Sciatic nerve (tissue), 2 donors: Measurements from ENCODE around the gene PTPRD. TPM values are rescaled to one million over a fixed set of nuclear protein-coding genes. Genes with fewer than 3 reads are reported as not detected.
A peak's percentile ranks its signal among the peaks of the same experiment; 100 is the strongest.
"Not testable (repeated sequence)": the region's sequence is repeated elsewhere in the genome, so short reads cannot be mapped to it uniquely, and the experiment has no call there.

ENCODE experiments used
- ATAC-seq: fragments of 200-7000 bp; cut with Tn5 transposase; one replicate; pipeline ENCODE4 v1.9.1; 2020; ENCODE audit warnings: mild to moderate bottlenecking, moderate library complexity
- DNase-seq: peaks from one replicate; pipeline ENCODE4 v3.0.0-alpha.2; 2020; ENCODE audit warnings: low spot score
- intact Hi-C: fragments of 100-400 bp; cut with DNase I; formaldehyde crosslinking; loops from one replicate; pipeline ENCODE4 v1.14.2; 2022
- total RNA-seq: library from RNA; stranded (reverse); fragmentation: NEBNext Ultra II Directional; extraction: Animal tissue kit (Norgen Biotek cat#: 25700); gene quantifications from one replicate; pipeline ENCODE4 v1.2.1, GENCODE V29; 2021
- donor health status: DM: no; HTN: no; CAD: no.
- donor health status: DM: no; HTN: no; CAD: no.

The PTPRD gene
- total RNA-seq, 1 donor from 2014 or later, result 4.7 TPM

DNA sequence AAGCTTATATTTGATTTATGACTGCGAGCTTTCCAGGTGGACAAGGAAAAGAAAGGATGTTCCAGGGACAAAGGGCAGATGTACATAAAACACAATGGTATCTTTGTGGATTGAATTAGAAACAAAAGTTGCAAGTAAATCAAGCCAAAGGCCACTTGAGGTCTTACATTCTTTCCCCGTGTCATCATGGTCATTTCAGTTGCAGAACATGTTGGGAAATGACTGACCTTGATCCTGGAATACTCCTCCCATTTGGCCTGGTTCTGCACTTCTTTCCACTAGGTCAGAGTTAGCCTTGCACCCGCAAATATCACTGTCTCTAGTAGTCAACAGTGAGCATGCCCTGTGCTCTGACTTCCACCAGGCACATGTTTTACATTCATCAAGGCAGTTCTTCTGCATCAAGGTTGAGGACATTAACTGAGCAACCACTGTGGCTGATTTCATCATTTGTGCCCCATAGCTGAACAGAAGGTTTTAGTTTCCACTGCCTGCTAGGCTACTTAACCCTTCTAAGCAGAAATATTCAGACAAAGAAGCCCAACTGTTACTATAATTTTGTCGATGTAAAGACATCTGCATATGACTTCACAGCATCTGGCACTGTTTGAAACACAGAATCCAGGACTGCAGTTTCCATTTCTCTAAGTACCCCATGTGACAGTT is 1651.5 kb downstream of the PTPRD start:
- intact Hi-C loops, result no loop called here
- DNase-seq (no peak), ATAC-seq (peak; percentile 95)

GRCh38 chr9:8960254-8960653 is 1652.5 kb downstream of the PTPRD start:
- intact Hi-C loops, result no loop called here
- no peak for ATAC-seq
- DNase-seq, result no peak

DNA sequence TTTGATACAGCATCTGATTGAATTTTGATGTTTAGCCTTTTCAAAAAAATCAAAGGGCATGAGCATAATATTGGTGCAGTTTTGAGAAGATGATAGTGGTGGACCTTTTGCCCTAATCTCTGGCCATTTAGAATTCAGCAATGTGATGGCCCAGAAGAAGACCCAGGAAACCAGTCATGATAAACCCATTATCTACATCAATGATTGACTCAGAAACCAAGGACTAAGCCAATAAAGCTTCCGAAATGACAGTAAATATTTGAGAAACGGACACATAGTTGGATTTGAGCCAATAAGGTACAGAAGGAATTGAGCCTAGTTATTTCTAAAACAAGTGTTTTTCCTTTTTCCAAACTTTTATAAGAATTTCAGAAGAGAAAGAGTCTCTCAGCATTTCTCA is 1654.4 kb downstream of the PTPRD start:
- no peak for ATAC-seq
- intact Hi-C loops, result no loop called here
- no peak for DNase-seq

- intact Hi-C loops, result no loop called here
- no peak for DNase-seq
- ATAC-seq, result no peak
These were observed 1657.5 kb downstream of the PTPRD start for GRCh38 chr9:8955315-8955714.

DNA sequence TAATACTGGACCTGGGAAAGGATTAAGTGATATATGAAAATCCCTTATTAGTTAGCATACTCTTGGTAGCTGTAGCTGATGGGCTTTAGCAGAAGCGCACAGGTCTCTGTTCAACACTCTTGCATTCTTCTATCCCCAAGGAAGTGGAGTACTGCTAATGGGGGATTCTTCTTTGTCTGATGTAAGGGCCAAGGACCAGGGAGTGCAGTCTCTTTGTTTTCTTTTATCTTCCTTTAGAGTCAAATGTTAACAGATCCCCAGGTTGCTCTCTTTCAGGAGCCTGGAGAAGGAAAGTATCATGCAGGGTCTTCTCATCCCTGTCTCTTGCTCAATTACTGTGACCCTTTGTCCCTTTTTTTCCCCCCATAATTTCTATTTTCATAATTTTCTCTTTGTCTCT is 1666.3 kb downstream of the PTPRD start:
- intact Hi-C loops, result no loop called here
- no peak for ATAC-seq
- DNase-seq, result no peak

DNA sequence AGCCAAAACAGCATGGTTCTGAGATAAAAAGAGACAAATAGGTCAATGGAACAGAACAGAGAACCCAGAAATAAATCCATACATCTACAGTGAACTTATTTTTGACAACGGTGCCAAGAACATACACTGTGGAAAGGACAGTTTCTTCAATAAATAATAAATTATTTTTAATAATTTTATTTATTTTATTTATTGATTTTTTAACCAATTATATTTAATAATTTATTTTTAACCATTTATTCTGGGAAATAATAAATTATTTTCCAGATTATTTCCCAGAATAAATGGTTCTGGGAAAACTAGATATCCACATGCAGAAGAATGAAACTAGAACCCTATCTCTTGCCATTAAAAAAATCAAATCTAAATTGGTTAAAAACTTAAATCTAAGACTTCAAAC is 1669.4 kb downstream of the PTPRD start:
- DNase-seq (no peak), ATAC-seq (no peak)
- intact Hi-C loops, result no loop called here

DNA sequence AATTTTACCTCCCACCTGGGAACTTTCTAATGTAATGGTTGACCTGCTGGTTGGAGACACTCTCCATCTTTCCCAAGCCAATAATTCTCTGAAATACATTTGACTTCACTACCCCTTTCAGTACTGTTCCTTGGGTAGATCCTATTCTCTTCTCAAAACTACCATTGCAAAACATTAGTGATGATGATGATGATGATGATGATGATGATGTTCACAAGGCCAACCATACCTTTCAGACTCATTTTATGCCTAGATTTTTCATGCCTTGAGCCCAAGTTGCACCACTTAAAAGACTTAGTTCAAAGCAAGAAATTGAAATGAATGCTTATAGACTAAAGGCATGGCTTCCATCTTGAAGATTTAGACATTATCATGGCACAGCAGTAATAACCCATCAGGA is 1672.2 kb downstream of the PTPRD start:
- intact Hi-C loops, result no loop called here
- no peak for DNase-seq
- ATAC-seq, result no peak

DNA sequence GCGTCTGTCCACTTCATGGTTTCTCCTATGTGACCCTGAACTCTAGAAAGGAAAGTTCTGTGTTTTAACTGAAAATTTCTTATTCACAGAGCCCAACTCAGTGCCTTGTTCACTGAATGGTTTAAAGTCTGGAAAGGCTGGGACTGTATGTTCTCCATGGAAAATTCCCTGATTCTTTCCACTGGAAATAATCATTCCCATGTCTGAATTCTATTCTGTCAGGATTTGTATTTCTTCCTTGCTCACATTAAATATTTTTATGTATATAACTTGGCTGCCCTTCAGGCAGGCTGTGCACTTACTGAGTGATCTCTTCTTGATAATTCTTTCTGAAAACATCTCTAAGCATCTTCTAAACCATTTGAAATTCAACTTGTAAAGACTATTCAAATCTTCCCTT is 1686.3 kb downstream of the PTPRD start:
- ATAC-seq (no peak), DNase-seq (no peak)
- intact Hi-C loops, result no loop called here

DNA sequence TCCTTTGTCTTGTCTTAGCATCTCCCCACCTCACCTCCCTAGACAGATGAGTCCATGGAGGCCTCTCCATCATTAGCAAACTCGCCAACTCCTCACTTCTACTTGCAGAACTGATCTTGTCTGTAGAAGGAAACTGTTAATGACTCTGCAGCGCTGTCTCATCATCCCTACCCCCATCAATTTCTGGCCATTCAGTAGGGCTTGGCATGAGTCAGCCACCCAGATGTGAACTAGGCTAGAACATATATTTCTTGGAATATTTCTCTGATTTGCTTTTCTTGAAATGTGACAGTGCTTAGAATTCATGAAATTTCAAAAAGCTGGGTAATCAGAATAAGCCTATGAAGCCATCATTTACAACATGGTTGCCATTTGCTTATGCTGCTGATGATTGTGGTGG is 1688.2 kb downstream of the PTPRD start:
- intact Hi-C loops, result no loop called here
- DNase-seq (no peak), ATAC-seq (no peak)

DNA sequence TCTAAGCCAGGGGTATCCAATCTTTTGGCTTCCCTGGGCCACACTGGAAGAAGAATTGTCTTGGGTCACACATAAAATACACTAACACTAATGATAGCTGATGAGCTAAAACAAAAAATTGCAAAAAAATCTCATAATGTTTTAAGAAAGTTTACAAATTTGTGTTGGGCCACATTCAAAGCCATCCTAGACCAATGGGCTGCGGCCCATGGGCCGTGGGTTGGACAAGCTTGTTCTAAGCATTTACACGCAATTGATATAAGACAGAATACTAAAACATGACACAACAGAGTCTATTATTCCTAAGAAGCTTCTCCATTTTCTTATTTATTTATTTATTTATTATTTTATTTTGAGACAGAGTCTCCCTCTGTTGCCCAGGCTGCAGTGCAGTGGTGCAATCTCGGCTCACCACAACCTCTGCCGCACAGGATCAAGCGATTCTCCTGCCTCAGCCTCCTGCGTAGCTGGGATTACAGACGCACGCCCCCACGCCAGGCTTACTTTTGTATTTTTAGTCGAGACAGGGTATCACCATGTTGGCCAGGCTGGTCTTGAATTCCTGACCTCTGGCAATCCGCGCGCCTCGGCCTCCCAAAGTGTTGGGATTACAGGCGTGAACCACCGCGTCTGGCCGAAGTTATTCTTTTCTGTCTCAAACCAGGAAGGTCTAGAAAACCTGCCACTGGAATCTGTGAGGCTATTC is 1692.2 kb downstream of the PTPRD start:
- ATAC-seq, intact Hi-C loops, DNase-seq: not testable (repeated sequence)

DNA sequence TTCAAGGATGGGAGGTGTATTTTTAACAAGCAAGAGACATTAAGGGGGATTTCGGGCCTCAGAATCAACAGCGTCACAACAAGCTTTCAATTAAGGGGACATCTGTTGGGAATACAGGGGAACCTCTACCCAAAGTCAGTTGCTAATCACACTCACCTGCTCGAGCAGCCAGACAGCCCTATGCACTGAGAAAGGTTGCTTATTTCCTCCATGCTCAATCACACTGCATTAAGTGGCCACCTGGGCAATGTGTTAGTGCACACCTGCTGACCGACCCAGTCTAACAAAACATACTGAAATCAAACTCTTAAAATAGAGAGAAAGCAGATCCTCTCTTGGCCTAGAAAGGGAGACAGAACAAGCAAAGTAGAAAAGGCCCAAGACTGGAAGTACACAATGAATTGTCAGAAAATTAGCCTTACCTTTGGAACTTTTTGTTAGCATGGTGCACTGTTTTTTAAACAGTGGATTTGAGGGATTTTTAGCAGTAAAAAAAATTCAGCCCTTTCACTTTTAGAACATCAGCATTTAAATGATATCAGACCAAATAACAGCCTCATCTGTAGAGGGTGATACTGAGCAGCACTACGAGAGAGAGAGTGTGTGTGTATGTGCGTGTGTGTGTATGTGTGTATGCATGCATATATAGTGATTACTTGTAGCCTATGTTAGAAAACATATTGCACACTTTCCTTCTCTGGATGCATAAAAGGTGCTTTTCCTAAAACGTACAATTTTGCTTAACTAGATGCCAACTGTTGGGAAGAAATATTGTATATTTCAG is 1694.7 kb downstream of the PTPRD start:
- no peak for DNase-seq
- ATAC-seq, result no peak

DNA sequence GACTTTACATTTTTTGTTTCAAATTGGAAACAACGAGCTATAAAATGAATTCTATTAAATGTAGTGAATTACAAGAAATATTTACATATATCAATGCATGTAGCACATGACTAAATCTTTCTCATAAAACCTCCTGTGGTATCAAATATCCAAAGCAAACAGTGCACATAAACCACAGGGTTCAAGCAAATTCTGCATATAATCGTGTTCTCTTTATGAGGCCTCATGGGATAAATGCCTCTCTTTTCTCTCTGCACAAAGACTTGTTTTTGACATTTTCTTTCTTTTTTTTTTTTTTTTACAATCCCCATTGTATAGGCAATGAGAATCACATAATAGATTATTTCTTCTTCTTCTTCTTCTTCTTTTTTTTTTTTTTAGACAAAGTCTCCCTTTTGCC is 1696.0 kb downstream of the PTPRD start:
- intact Hi-C loops, result no loop called here
- ATAC-seq, result no peak
- no peak for DNase-seq

More for the DNA sequence above, 1694.7 kb downstream of the PTPRD start:
- intact Hi-C loops, result no loop called here

- intact Hi-C loops, result no loop called here
- DNase-seq, result no peak
- ATAC-seq, result no peak
These were observed 1704.9 kb downstream of the PTPRD start for GRCh38 chr9:8907868-8908267.

DNA sequence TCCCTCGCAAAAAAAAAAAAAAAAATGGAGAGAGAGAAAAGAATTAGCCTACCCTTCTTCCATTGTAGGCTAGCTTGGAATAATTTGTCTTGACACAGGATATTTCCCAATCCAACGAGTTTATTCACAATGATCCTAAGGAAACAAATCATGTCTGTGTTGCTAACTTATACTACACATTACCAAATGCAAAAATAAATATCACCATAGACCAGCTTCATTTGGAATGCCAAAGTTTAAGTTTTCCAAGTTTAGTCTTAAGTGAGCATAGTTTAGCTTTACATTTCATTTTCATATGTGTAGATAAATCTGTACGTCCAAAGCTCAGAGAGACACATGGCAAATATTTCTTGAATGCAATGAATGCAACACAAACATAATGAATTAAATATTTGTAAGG is 1707.1 kb downstream of the PTPRD start:
- ATAC-seq, result no peak
- intact Hi-C loops, result no loop called here
- DNase-seq, result no peak

DNA sequence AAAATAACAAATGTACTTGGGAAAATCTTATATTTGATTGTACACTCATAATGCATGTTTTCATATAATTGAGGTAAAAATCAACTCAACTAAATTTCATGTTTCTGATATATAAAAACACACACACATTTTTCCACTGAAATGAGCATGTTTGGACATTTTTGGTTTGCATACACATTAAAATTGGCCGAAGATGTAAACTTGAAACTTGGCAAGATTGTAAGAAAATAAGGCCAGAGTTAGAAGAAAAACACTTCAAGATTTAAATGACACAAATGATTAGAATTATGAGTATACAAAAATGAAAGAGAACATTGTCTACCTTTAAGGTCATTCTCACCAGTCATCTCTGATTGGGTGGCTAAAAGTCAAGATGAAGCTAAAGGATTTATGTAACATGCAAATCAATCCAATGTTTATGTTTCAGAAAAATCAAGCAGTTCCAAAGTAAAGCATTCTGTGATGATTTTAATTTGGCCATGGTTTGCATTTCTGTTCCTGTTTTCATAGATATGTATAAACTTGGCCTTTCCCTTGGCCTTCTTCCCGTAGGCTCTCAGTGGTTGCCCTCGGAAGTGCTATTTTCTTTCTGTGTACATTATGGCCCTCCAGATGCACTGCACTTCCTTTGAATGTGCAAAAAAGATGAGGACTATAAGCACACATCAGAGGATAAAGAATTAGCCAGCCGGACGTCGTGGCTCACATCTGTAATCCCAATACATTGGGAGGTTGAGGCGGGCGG is 1707.9 kb downstream of the PTPRD start:
- intact Hi-C loops, result no loop called here
- ATAC-seq, result no peak
- no peak for DNase-seq

- ATAC-seq, result no peak
- no peak for DNase-seq
- intact Hi-C loops, result no loop called here
These were observed 1709.7 kb downstream of the PTPRD start for GRCh38 chr9:8903077-8903476.

- intact Hi-C loops, result no loop called here
- ATAC-seq (no peak), DNase-seq (no peak)
These were observed 1711.7 kb downstream of the PTPRD start for GRCh38 chr9:8901146-8901545.

DNA sequence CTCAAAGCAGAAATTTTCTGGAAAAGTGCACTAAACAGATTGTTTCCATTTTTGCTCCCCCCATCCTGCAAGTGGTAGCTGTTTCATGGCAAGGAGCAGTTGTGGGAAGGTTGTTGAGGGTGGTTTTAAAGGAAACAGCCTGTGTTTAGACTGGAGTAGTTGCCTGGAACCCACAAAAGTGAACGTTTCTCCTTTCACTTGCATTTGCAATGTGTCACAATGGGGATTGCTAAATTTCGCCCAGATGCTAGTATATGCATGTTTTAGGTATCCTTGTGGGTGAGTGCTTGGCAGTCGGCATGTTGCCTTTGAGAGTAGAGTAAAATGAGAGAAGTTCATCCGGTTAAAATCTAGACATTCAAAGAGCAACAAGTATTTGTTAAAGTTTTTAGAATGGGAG is 1713.3 kb downstream of the PTPRD start:
- DNase-seq, result no peak
- intact Hi-C loops, result no loop called here
- ATAC-seq, result no peak

GRCh38 chr9:8895861-8896224 is 1717.0 kb downstream of the PTPRD start:
- intact Hi-C loops, result no loop called here
- DNase-seq, result no peak
- no peak for ATAC-seq
